SH-SY5Y (cell line): ENCODE measurements around the gene WIPF2.

Experiments used
- GATA2 ChIP-seq: IDR thresholded peaks from 2 replicates; pipeline ENCODE4 v1.6.1; 2011; ENCODE audit warnings: mild to moderate bottlenecking, low read depth, low read length
- GATA3 ChIP-seq: IDR thresholded peaks from 2 replicates; pipeline ENCODE4 v1.6.1; 2011; ENCODE audit warnings: low read depth, mild to moderate bottlenecking, low read length, moderate library complexity

DNA sequence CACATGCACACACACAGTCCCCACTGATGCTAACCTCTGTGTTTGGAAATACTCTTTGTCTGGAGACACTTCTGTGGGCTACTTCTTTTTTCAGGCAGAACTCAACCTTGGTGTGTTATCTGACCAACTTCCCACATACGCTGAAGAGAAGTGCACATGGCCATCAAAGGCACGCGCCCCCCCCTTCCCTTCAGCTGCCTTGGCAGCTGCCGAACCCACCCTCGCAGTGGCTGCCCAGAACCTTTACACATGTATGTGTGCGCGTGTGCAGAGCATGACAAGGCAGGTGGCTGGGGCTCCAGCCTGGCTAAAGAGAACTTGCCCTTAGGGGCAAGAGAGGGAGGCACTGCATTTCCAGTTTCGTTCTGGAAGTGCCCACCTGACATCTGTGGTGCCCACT is 37.9 kb upstream of the WIPF2 start:
- TF ChIP-seq GATA3 (no peak), GATA2 (no peak; the same call in 1 of the 2 replicates)
